Fibroblast of pulmonary artery (primary cell): ENCODE data around the gene TTF2.
"Not testable (repeated sequence)": the region's sequence is repeated elsewhere in the genome, so short reads cannot be mapped to it uniquely, and the experiment has no call there.

Experiments
- DNase-seq: peaks from one replicate; pipeline ENCODE4 v3.0.0-alpha.2; 2010; ENCODE audit warnings: low read depth
- H3K4me3 ChIP-seq: replicated peaks from 2 replicates; pipeline ENCODE4 v1.5.1; 2011; ENCODE audit warnings: low read depth, mild to moderate bottlenecking, control low read depth, low read length, moderate library complexity
- CTCF ChIP-seq: IDR thresholded peaks from 2 replicates; pipeline ENCODE4 v1.5.1; 2011; ENCODE audit warnings: mild to moderate bottlenecking, control low read depth, low read length, inconsistent platforms; ENCODE audit errors: missing control alignments

Gene TTF2

GRCh38 chr1:117116090-117116783 is 56.1 kb downstream of the TTF2 start:
- H3K4me3 ChIP-seq: no peak overlapping the region
- TF ChIP-seq CTCF: no peak
- DNase-seq: no peak

- DNase-seq: no peak
- H3K4me3 ChIP-seq: no peak overlapping the region
- TF ChIP-seq CTCF: no peak
These were observed 56.6 kb downstream of the TTF2 start for GRCh38 chr1:117116784-117117130.

- no peak for DNase-seq
- TF ChIP-seq CTCF: no peak
- no peak overlapping the region for H3K4me3 ChIP-seq
These were observed 57.6 kb downstream of the TTF2 start for GRCh38 chr1:117117697-117118096.

- DNase-seq: no peak
- H3K4me3 ChIP-seq: no peak overlapping the region
- no peak for TF ChIP-seq CTCF
These were observed 58.0 kb downstream of the TTF2 start for GRCh38 chr1:117118137-117118536.

GRCh38 chr1:117119144-117119543 is 59.0 kb downstream of the TTF2 start:
- not testable (repeated sequence) for DNase-seq, H3K4me3 ChIP-seq

- DNase-seq: no peak
- peak overlapping the region; percentile 90 for H3K4me3 ChIP-seq
- no peak for TF ChIP-seq CTCF
These were observed 60.9 kb downstream of the TTF2 start for GRCh38 chr1:117120774-117121588.

- peak; percentile 97 for DNase-seq
- H3K4me3 ChIP-seq: peak within 1 kb of the TSS; percentile 90
- peak; percentile 79 for TF ChIP-seq CTCF
These were observed 61.6 kb downstream of the TTF2 start, which contains the start of gene TRIM45 for GRCh38 chr1:117121589-117122329. Gene TRIM45, minus strand, starts transcription at chr1:117121749. Its CDS starts 548 bp downstream, at chr1:117121201.
